Stimulated activated CD8-positive, alpha-beta memory T cell treated with anti-CD3 and anti-CD28 coated beads, Interleukin-7, amount 100 ng/mL, for 24 hours (primary cell): ENCODE measurements around the gene ST6GALNAC6.

Experiments
- DNase-seq: peaks from one replicate; pipeline ENCODE4 v3.0.0-alpha.2; 2020; ENCODE audit warnings: low read depth

The ST6GALNAC6 gene

GRCh38 chr9:127916720-127917581, 17.5 kb upstream of the ST6GALNAC6 start, which contains the start of gene ST6GALNAC4:
ST6GALNAC4 (minus strand) TSS chr9:127917041; CDS start chr9:127916419, 622 bp downstream.
- DNase-seq, result peak; percentile 95

DNA sequence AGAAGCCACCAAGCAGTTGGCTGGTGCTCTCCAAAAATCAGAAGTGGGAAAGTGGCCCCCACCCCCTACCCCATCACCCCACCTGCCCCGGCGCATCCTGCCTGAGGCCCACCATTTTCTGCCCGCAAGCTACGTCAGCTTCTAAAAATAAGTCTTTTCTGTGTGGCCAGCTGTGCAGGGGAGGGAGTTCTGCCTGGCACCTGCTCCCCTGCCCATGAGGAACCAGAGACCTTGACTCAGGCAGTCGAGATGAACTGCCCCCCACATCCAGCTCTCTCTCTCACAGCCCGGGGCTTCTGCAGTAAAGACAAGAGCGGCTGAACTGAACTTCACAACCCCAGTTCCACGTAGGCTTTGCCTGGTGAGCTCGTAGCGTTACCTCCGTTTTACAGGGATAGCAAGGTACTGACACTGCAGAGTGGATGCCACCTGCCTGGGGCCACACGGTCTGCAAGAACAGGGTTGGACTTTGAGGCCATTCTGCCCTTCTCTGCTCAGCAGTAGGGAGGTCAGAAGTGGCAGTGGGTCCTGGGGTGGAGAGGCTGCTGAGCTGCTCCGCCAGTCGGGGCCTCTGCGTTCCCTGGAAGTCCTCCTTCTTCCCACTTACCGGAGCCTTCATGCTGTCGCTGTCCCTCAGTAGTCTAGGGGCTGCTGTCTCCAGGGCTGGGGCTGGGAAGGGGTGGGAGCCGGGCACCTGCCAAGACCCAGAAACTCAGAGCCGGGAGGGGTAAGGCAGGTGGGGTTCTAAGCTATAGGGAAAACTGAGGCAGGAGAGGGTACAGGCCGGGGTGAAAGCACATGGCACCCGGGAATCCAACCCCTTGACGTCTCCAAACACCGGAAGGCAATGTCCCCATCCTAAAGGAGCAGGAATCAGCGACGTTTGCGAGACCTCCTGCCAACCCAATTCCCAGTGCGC, 16.7 kb upstream of the ST6GALNAC6 start:
- no peak for DNase-seq

GRCh38 chr9:127915325-127915752, 15.9 kb upstream of the ST6GALNAC6 start:
- DNase-seq, result no peak

GRCh38 chr9:127913682-127914081, 14.3 kb upstream of the ST6GALNAC6 start:
- no peak for DNase-seq

GRCh38 chr9:127912882-127913281, 13.5 kb upstream of the ST6GALNAC6 start:
- DNase-seq, result no peak

GRCh38 chr9:127912296-127912695, 12.9 kb upstream of the ST6GALNAC6 start:
- no peak for DNase-seq

- DNase-seq, result no peak
Measured at GRCh38 chr9:127910613-127911205, 11.3 kb upstream of the ST6GALNAC6 start.

- no peak for DNase-seq
Measured at GRCh38 chr9:127909839-127910273, 10.5 kb upstream of the ST6GALNAC6 start.

- no peak for DNase-seq
Measured at GRCh38 chr9:127908660-127908926, 9.2 kb upstream of the ST6GALNAC6 start.

DNA sequence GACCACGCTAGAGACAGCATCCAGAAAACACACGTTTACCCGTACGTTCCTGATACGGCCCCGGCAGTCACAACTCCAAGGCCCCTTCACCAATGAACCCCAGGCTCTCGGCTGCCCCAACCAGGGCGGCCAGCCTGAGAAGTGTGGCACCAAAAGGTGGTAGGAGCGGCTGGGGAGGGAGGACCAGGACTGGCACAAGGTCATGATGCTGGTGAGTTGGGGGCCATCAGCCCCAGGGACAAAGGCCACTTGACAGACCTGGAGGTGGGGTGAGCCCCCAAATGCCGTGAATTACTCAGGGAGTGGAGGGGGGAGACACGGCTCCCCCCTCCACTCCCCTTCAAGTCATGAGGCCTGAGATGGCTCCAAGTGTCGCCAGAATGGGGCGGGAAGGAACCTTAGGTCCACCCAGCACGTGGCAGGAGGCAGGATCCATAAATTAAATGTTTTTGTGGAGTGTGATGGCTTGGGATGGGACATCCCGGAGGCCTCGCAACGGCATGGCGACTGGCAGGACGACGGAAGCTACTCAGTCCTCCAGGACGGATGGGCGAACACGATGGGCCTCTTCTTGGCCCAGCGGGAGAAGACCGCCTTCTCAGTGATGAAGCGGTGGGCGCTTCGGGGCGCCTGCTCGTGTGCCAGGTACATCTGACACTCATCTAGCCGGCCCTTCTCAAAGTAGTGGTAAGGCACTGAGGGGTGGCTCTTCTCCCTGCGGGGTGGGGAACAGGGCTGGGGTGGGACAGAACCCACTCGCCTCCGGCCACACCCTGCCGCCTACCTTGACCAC, 8.7 kb upstream of the ST6GALNAC6 start:
- no peak for DNase-seq

- DNase-seq, result no peak
Measured at GRCh38 chr9:127905788-127906191, 6.4 kb upstream of the ST6GALNAC6 start.

- no peak for DNase-seq
Measured at GRCh38 chr9:127905004-127905728, 5.8 kb upstream of the ST6GALNAC6 start.

- no peak for DNase-seq
Measured at GRCh38 chr9:127904561-127905003, 5.2 kb upstream of the ST6GALNAC6 start.

GRCh38 chr9:127903557-127904475, 4.4 kb upstream of the ST6GALNAC6 start:
- peak; percentile 74 for DNase-seq

DNA sequence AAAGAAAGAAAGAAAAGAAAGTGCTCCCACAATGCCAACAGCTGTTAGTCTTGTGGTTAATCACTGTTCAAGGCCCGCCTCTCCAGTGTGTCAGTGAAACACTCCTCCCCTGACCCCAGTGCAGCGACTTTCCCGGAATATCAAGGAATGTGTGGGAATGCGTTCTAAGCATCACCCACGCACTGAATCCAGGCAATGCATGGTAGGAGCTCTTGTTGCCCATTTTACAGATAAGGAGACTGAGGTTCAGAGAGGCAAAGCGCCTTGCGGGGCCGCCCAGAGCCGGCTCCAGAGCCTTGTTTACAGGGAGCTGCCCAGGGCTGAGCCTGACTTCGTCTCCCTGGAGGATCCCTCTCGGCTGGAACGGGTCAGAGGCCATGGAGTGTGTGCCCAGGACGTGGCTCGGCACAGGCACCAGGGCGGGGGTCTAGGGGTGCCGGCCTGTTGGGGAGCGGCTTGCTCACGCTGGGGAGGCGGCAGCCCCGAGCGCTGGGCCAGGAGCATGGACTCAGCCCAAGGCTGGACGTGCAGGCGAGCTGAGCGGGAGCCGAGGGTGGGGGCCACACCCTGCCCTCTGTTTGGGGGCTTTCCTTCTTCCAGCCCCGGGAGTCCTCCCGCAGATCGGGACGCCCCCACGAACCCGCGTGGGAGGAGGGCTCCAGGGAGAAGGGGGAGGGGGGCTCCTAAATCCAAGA, 823 bp downstream of the ST6GALNAC6 start:
- DNase-seq, result no peak

GRCh38 chr9:127897193-127897692, 2.2 kb downstream of the ST6GALNAC6 start:
- no peak for DNase-seq

DNA sequence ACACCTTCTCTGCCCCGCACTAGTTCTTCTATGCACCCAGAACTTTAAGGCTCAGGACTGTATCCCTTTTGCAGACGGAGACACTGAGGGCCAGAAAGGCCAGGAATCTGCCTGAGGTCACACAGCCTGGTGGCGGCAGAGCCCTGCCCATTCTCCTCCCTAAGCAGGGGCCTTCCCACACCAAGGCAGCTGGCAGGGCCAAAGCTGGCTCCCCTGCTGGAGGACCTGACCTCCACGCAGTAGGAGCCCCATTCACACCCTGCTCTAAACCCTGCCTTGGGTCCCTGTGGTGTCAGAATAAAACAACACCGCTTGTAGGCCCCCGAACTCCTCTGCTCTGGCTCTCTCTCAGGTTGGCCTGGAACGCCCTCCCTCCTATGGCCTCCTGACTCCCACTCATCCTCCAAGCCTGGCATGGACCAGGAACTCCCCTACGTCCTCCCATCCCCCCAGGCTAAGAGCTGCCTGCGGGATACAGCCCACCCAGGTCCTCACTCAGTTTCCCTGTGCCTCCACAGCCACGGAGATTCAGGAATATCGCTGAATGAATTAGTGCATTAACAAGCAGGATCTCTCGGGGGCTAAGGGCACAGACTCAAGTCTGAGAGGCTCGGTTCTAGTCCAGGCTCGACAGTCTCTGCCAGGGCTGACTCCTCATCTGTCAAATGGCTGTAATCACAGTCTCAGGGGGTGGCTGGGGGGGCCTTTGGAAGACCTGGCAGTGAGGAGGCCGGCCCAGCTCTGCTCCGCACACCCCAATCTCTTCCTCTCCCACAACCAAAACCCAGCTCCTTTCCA, 2.8 kb downstream of the ST6GALNAC6 start:
- DNase-seq, result no peak

DNA sequence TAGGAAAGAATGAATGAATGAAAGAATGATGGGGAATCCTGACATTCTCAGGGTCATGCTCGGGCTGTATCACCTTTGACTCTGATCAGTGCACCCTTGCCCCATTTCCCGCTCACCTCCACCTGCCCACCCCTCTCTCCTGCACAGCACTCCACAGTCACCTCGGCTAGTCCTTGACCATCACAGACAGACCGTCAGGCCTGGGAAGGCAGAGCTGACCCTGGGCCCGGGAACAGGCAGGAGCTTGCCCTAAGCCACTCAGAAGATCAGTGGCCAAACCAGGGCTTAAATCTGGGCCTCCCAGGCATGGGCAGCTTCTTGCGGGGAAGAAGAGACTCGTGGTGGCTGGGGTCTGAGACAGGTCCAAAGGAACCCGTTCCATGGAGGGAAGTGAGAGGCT, 3.6 kb downstream of the ST6GALNAC6 start:
- no peak for DNase-seq
